GM12875 (cell line): Measurements from ENCODE around the gene C1orf226.

Experiments
- H3K4me3 ChIP-seq: one replicate; pipeline ENCODE4 v1.5.1; 2011; ENCODE audit warnings: low read depth, low read length, control low read depth
- CTCF ChIP-seq: IDR thresholded peaks from 2 replicates; pipeline ENCODE4 v1.5.1; 2011; ENCODE audit warnings: low read depth, mild to moderate bottlenecking, control low read depth, inconsistent platforms, low read length, moderate library complexity, borderline replicate concordance; ENCODE audit not compliant: insufficient read depth

The C1orf226 gene

GRCh38 chr1:162359523-162360236 is 21.8 kb upstream of the C1orf226 start:
- TF ChIP-seq CTCF = no peak
- H3K4me3 ChIP-seq = no peak overlapping the region

GRCh38 chr1:162360237-162360873 is 21.2 kb upstream of the C1orf226 start:
- no peak for TF ChIP-seq CTCF
- no peak overlapping the region for H3K4me3 ChIP-seq

GRCh38 chr1:162360874-162361260 is 20.7 kb upstream of the C1orf226 start:
- TF ChIP-seq CTCF = no peak

GRCh38 chr1:162361349-162361748 is 20.2 kb upstream of the C1orf226 start:
- no peak for TF ChIP-seq CTCF
- no peak overlapping the region for H3K4me3 ChIP-seq

More at GRCh38 chr1:162360874-162361260, 20.7 kb upstream of the C1orf226 start:
- no peak overlapping the region for H3K4me3 ChIP-seq

GRCh38 chr1:162363823-162364222 is 17.7 kb upstream of the C1orf226 start:
- no peak for TF ChIP-seq CTCF

GRCh38 chr1:162364498-162364897 is 17.0 kb upstream of the C1orf226 start:
- no peak overlapping the region for H3K4me3 ChIP-seq
- TF ChIP-seq CTCF = no peak

More at GRCh38 chr1:162363823-162364222, 17.7 kb upstream of the C1orf226 start:
- no peak overlapping the region for H3K4me3 ChIP-seq

- TF ChIP-seq CTCF = no peak
- no peak overlapping the region for H3K4me3 ChIP-seq
Measured at GRCh38 chr1:162365284-162366020, 16.1 kb upstream of the C1orf226 start.
